GM13977 (cell line): ENCODE data around the gene PLXNA3.

Experiments used
- DNase-seq: peaks from one replicate; pipeline ENCODE4 v3.0.0; 2012; ENCODE audit warnings: low spot score
- CTCF ChIP-seq: IDR thresholded peaks from 2 replicates; pipeline ENCODE4 v1.5.1; 2012; ENCODE audit warnings: mild to moderate bottlenecking, control low read depth; ENCODE audit not compliant: insufficient read depth; ENCODE audit errors: extremely low read depth, missing control alignments
- in situ Hi-C: fragments of 300-500 bp; cut with MboI; formaldehyde crosslinking; loops from one replicate; pipeline ENCODE4 v1.12.0; 2022; ENCODE audit warnings: low sequenced_read_pairs, low pct_unique_long_range_greater_than_20kb, mixed read lengths, inconsistent platforms; ENCODE audit not compliant: unreplicated experiment

PLXNA3 gene

GRCh38 chrX:154458954-154459778, 1.1 kb downstream of the PLXNA3 start:
- TF ChIP-seq CTCF = no peak
- no peak for DNase-seq
- in situ Hi-C loops = no loop called here

- DNase-seq = no peak
- TF ChIP-seq CTCF = no peak
- in situ Hi-C loops = no loop called here
These were observed 1.8 kb downstream of the PLXNA3 start for GRCh38 chrX:154459832-154460231.

GRCh38 chrX:154460326-154460725, 2.2 kb downstream of the PLXNA3 start:
- DNase-seq = no peak
- in situ Hi-C loops = no loop called here
- TF ChIP-seq CTCF = no peak

GRCh38 chrX:154462396-154462795, 4.3 kb downstream of the PLXNA3 start:
- no peak for DNase-seq
- no peak for TF ChIP-seq CTCF
- in situ Hi-C loops = no loop called here

GRCh38 chrX:154463611-154464220, 5.6 kb downstream of the PLXNA3 start:
- DNase-seq = no peak
- TF ChIP-seq CTCF = no peak
- in situ Hi-C loops = no loop called here

- no peak for DNase-seq
- in situ Hi-C loops = no loop called here
- TF ChIP-seq CTCF = no peak
These were observed 6.8 kb downstream of the PLXNA3 start for GRCh38 chrX:154464806-154465365.
